HepG2 (cell line): ENCODE measurements around the gene STX1B. TPM values are rescaled to one million over a fixed set of nuclear protein-coding genes. Genes with fewer than 3 reads are reported as not detected.

ENCODE experiments used
- ATF6 ChIP-seq: sonication (generic); formaldehyde crosslinking; conservative IDR thresholded peaks from 2 replicates; pipeline ENCODE4 v1.4.0; 2020; ENCODE audit warnings: missing genetic modification reagents
- FOXK2 ChIP-seq: fragments of 450-650 bp; IDR thresholded peaks from 2 replicates; pipeline ENCODE4 v1.6.1; 2016
- MIER2 ChIP-seq: IDR thresholded peaks from 2 replicates; pipeline ENCODE4 v1.6.1; 2016; ENCODE audit warnings: missing biosample characterization, missing genetic modification reagents
- SAP130 ChIP-seq: IDR thresholded peaks from 2 replicates; pipeline ENCODE4 v1.6.1; 2016; ENCODE audit warnings: low read depth
- SMAD1 ChIP-seq: sonication (generic); formaldehyde crosslinking; IDR thresholded peaks from 2 replicates; pipeline ENCODE4 v1.4.0; 2020; ENCODE audit warnings: missing genetic modification reagents, low read depth, mild to moderate bottlenecking, borderline replicate concordance
- ZHX2 ChIP-seq, 2 experiments: sonication (generic) in 1 of 2; formaldehyde crosslinking in 1 of 2; IDR thresholded peaks; 2 replicates each; pipeline versions ENCODE4 v1.6.1 to v1.9.0; 2014 to 2022; ENCODE audit warnings: antibody characterized with exemption in 1 of 2, borderline replicate concordance in 1 of 2, inconsistent platforms in 1 of 2, low read depth in 1 of 2, missing genetic modification reagents in 1 of 2
- ZKSCAN8 ChIP-seq: IDR thresholded peaks from 2 replicates; pipeline ENCODE4 v1.6.1; 2016; ENCODE audit warnings: borderline replicate concordance, missing genetic modification reagents, missing compliant biosample characterization
- ZNF550 ChIP-seq: sonication (generic); formaldehyde crosslinking; IDR thresholded peaks from 2 replicates; pipeline ENCODE4 v1.4.0; 2020; ENCODE audit warnings: mild to moderate bottlenecking, missing genetic modification reagents, borderline replicate concordance
- ZNF569 ChIP-seq: sonication (generic); formaldehyde crosslinking; IDR thresholded peaks from 2 replicates; pipeline ENCODE4 v1.5.0; 2020; ENCODE audit warnings: mild to moderate bottlenecking, missing genetic modification reagents, moderate library complexity, borderline replicate concordance
- polyA plus RNA-seq, 8 experiments: library from polyadenylated mRNA; depleted of rRNA in 3 of 8; stranded (reverse) in 7 of 8; unstranded in 1 of 8; fragments of >200 nt; fragmentation: Illumina TruSeq in 4 of 8; extraction: Trizol in 4 of 8; gene quantifications; 2 replicates each; pipeline versions ENCODE4 v1.2.1 to v1.2.3, GENCODE V29; 2011 to 2016; ENCODE audit warnings: low read depth in 4 of 8, missing spikeins in 1 of 8, mixed read lengths in 1 of 8; ENCODE audit not compliant: insufficient read depth in 1 of 8
- total RNA-seq, 5 experiments: library from RNA; depleted of rRNA; stranded (reverse); fragments of >200 nt; fragmentation: Illumina TruSeq; extraction: Trizol; gene quantifications; 2 replicates each; pipeline ENCODE4 v1.2.3, GENCODE V29; 2016; ENCODE audit warnings: low read depth in 1 of 5
- TF ChIP-seq, protein P1 (sequence below): sonication (generic); formaldehyde crosslinking; IDR thresholded peaks from 2 replicates; pipeline ENCODE4 v1.4.0; 2020; ENCODE audit warnings: missing genetic modification reagents, borderline replicate concordance
- TF ChIP-seq, protein P2 (sequence below): sonication (generic); formaldehyde crosslinking; IDR thresholded peaks from 2 replicates; pipeline ENCODE4 v1.5.0; 2020; ENCODE audit warnings: missing genetic modification reagents
- TF ChIP-seq, protein P3 (sequence below): sonication (generic); formaldehyde crosslinking; IDR thresholded peaks from 2 replicates; pipeline ENCODE4 v1.8.1; 2023; ENCODE audit warnings: mild to moderate bottlenecking, inconsistent platforms, moderate library complexity, missing genetic modification reagents, borderline replicate concordance

Gene STX1B
- total and polyA plus RNA-seq, 2 of the 13 experiments (the other 11 are each of a cell fraction or from before 2014, with no cell fraction given), result 2.1 to 3.0 TPM

DNA sequence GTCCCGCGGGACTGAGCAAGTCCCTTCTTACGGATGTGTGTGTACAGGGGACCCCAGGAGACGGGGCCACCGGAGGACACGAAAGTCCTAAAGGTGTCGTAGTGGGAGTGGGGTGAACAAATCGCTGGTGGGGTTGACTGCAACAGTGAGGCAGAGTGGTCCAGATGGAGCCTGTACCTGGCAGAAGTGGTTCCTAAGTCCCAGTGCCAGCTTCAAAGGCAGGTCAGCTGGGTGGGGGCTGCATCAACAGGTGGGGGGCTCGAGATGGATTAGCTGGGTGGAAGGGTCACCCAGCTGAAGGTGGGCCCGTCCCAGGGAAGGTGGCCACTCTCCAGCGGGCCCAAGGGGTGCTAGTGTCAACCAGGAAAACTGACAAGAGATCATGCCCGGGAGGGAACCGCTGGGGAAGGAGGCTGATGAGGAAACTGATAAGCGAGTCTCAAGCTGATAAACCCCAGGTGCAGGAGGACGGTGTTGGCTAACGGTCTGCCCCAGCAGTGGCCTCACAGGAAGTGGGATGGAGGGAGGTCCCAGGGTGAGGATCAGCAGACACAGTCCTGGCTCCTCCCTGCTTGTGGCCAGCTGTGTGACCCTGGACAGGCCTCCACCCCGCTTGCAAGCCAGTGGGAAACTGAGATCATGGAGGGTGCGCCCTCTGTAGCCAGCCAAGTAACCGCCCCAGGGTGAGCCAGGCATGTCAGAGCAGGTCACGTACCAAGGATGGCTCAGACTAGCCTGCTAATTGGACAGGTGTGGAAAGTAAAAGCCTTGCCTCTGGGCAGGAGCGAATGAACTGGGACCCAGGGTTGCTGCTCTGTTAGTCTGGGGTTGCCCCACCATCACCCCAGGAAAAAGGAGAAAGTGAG, 60.6 kb downstream of the STX1B start (continued):
- TF ChIP-seq, protein P1, sequence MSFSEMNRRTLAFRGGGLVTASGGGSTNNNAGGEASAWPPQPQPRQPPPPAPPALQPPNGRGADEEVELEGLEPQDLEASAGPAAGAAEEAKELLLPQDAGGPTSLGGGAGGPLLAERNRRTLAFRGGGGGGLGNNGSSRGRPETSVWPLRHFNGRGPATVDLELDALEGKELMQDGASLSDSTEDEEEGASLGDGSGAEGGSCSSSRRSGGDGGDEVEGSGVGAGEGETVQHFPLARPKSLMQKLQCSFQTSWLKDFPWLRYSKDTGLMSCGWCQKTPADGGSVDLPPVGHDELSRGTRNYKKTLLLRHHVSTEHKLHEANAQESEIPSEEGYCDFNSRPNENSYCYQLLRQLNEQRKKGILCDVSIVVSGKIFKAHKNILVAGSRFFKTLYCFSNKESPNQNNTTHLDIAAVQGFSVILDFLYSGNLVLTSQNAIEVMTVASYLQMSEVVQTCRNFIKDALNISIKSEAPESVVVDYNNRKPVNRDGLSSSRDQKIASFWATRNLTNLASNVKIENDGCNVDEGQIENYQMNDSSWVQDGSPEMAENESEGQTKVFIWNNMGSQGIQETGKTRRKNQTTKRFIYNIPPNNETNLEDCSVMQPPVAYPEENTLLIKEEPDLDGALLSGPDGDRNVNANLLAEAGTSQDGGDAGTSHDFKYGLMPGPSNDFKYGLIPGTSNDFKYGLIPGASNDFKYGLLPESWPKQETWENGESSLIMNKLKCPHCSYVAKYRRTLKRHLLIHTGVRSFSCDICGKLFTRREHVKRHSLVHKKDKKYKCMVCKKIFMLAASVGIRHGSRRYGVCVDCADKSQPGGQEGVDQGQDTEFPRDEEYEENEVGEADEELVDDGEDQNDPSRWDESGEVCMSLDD (CRISPR knock-in tag), result 0 out of 2 replicates have a peak, but pooled peaks have one; percentile 22
- TF ChIP-seq ZNF569 (CRISPR knock-in tag) (peak; percentile 83; the same call in 1 of the 2 replicates), FOXK2 (no peak), MIER2 (CRISPR knock-in tag) (peak; percentile 65), ATF6 (CRISPR knock-in tag) (peak; percentile 95), ZHX2 (IDR thresholded peaks at IDR 0.05; ENCODE audit: low read depth) (peak; percentile 59; the same call in 1 of the 2 replicates), ZHX2 (CRISPR knock-in tag; IDR thresholded peaks at IDR 0.05; ENCODE audit: borderline replicate concordance) (no peak), SMAD1 (CRISPR knock-in tag) (0 out of 2 replicates have a peak, but pooled peaks have one; percentile 86), SAP130 (peak; percentile 99), ZKSCAN8 (CRISPR knock-in tag) (peak; percentile 88), ZNF550 (no peak)
- TF ChIP-seq, protein P2, sequence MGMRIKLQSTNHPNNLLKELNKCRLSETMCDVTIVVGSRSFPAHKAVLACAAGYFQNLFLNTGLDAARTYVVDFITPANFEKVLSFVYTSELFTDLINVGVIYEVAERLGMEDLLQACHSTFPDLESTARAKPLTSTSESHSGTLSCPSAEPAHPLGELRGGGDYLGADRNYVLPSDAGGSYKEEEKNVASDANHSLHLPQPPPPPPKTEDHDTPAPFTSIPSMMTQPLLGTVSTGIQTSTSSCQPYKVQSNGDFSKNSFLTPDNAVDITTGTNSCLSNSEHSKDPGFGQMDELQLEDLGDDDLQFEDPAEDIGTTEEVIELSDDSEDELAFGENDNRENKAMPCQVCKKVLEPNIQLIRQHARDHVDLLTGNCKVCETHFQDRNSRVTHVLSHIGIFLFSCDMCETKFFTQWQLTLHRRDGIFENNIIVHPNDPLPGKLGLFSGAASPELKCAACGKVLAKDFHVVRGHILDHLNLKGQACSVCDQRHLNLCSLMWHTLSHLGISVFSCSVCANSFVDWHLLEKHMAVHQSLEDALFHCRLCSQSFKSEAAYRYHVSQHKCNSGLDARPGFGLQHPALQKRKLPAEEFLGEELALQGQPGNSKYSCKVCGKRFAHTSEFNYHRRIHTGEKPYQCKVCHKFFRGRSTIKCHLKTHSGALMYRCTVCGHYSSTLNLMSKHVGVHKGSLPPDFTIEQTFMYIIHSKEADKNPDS, result no peak
- TF ChIP-seq, protein P3, sequence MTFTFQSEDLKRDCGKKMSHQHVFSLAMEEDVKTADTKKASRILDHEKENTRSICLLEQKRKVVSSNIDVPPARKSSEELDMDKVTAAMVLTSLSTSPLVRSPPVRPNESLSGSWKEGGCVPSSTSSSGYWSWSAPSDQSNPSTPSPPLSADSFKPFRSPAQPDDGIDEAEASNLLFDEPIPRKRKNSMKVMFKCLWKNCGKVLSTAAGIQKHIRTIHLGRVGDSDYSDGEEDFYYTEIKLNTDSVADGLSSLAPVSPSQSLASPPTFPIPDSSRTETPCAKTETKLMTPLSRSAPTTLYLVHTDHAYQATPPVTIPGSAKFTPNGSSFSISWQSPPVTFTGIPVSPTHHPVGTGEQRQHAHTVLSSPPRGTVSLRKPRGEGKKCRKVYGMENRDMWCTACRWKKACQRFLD (CRISPR knock-in tag), result no peak
